ENCODE results near the gene CHRNG.

GRCh38 chr2:232541195-232541960, 1.9 kb downstream of the CHRNG start:
- no peak for TF ChIP-seq EZH2 (IDR thresholded peaks at IDR 0.05; ENCODE audit: borderline replicate concordance, insufficient read depth, low read length, poor library complexity, severe bottlenecking)
- TF ChIP-seq CTCF (IDR thresholded peaks at IDR 0.05; ENCODE audit: poor library complexity, severe bottlenecking) = no peak
- no peak for TF ChIP-seq REST (IDR thresholded peaks at IDR 0.05; ENCODE audit: borderline replicate concordance)
- no peak for TF ChIP-seq POLR2AphosphoS5 (IDR thresholded peaks at IDR 0.05)
- no peak for TF ChIP-seq EP300 (conservative IDR thresholded peaks at IDR 0.05; ENCODE audit: poor library complexity, severe bottlenecking)
- TF ChIP-seq MXI1 (conservative IDR thresholded peaks at IDR 0.05; ENCODE audit: poor library complexity, severe bottlenecking) = no peak
- TF ChIP-seq RAD21 (conservative IDR thresholded peaks at IDR 0.05) = no peak

Measured in neural cell (in vitro differentiated cells).